Testis (tissue), 5 donors: ENCODE results near the gene SIRT6. TPM values are rescaled to one million over a fixed set of nuclear protein-coding genes. Genes with fewer than 3 reads are reported as not detected.
A peak's percentile ranks its signal among the peaks of the same experiment; 100 is the strongest.
"Not testable (repeated sequence)": the region's sequence is repeated elsewhere in the genome, so short reads cannot be mapped to it uniquely, and the experiment has no call there.

ENCODE experiments used
- DNase-seq: peaks from one replicate; pipeline ENCODE4 v3.0.0-alpha.2; 2019
- H3K27ac ChIP-seq, 2 donors: fragments of 200-600 bp; sonication (generic); one replicate each; pipeline ENCODE4 v1.5.1; 2019
- H3K27me3 ChIP-seq: fragments of 200-600 bp; sonication (generic); one replicate; pipeline ENCODE4 v1.5.1; 2019
- H3K36me3 ChIP-seq: fragments of 200-600 bp; sonication (generic); one replicate; pipeline ENCODE4 v1.5.1; 2017; ENCODE audit warnings: low read depth; ENCODE audit errors: missing control alignments
- H3K4me1 ChIP-seq: fragments of 200-600 bp; sonication (generic); one replicate; pipeline ENCODE4 v1.5.1; 2019
- H3K4me3 ChIP-seq, 2 donors: fragments of 200-600 bp; sonication (generic); one replicate each; pipeline ENCODE4 v1.5.1; 2017 to 2019
- H3K9me3 ChIP-seq: fragments of 200-600 bp; sonication (generic); one replicate; pipeline ENCODE4 v1.5.1; 2017
- CTCF ChIP-seq, 3 experiments: fragments of 450-650 bp in 2 of 3; fragments of 200-600 bp in 1 of 3; sonication (generic) in 1 of 3; IDR thresholded peaks; one replicate each; pipeline ENCODE4 v1.5.1; 2016 to 2019; ENCODE audit warnings: antibody characterized with exemption in 3 of 3, mild to moderate bottlenecking in 2 of 3, moderate library complexity in 1 of 3
- POLR2A ChIP-seq: fragments of 450-650 bp; IDR thresholded peaks from one replicate; pipeline ENCODE4 v1.6.1; 2017; ENCODE audit warnings: antibody characterized with exemption, mild to moderate bottlenecking, moderate library complexity
- whole genome bisulfite sequencing, 2 donors: methylation state at CpG; one replicate each; pipeline ENCODE4 v1.1.5; 2018; 5-methylcytosine and 5-hydroxymethylcytosine counted together
- intact Hi-C: fragments of 100-400 bp; cut with DNase I; formaldehyde crosslinking; loops from one replicate; pipeline ENCODE4 v1.15.1; 2023; ENCODE audit warnings: low total_unique reads
- long read RNA-seq, 2 donors: transcript quantifications; one replicate each; lab custom pipeline, GENCODE V29; 2026
- polyA plus RNA-seq: library from polyadenylated mRNA; stranded (reverse); fragments of 350-450 nt; fragmentation: Illumina TruSeq; extraction: RNeasy Lipid Tissue Mini Kit (QIAGEN cat#74804); gene quantifications from one replicate; pipeline ENCODE4 v1.2.3, GENCODE V29; 2014; ENCODE audit warnings: low read depth, low replicate concordance; ENCODE audit not compliant: insufficient read depth
- total RNA-seq, 2 donors: library from RNA; depleted of rRNA; stranded (reverse); fragments of >200 nt; gene quantifications; one replicate each; pipeline ENCODE4 v1.2.3, GENCODE V29; 2016

Gene SIRT6
- 10 to 100 TPM; 22.0 to 29.2 TPM for total RNA-seq
- 14.7 TPM for polyA plus RNA-seq
- long read RNA-seq, donor 1, transcript SIRT6-202 (8 exons, 1,641 nt): major isoform, 8 of 10 reads
- long read RNA-seq, donor 1, partial matches to known transcripts: 0 of 10 reads
- long read RNA-seq, donor 1, other reads (novel, unspliced or antisense): 0 of 10 reads
- long read RNA-seq, donor 2, partial matches to known transcripts: 5 of 9 reads
- long read RNA-seq, donor 2, other reads (novel, unspliced or antisense): 0 of 9 reads

- no peaks in the 10 kb centered on the region for H3K9me3 ChIP-seq
- 0 to 1% methylated on average over 19 to 56 of the region's 58 CpGs for WGBS, 2 donors
- H3K27ac ChIP-seq: no peak within 1 kb of the TSS
- TF ChIP-seq POLR2A: peak; percentile 3
- TF ChIP-seq CTCF (IDR thresholded peaks at IDR 0.05): no peak
- no peaks in the 10 kb centered on the region for H3K27me3 ChIP-seq
- peak within 1 kb of the TSS; percentile 73 to 94 for H3K4me3 ChIP-seq
- intact Hi-C loops: no loop called here
- H3K36me3 ChIP-seq: no peaks in the 10 kb centered on the region
- H3K4me1 ChIP-seq: peaks cover 9% of the 10 kb centered on the region
- peak; percentile 96 for DNase-seq
Observed at GRCh38 chr19:4182084-4182810, at the start of gene SIRT6, which contains the start of gene ANKRD24. Gene SIRT6, minus strand, starts transcription at chr19:4182563. Its CDS starts 24 bp downstream, at chr19:4182539. Gene ANKRD24, plus strand, starts transcription at chr19:4182689. Its CDS starts 3,737 bp downstream, at chr19:4186426.

- DNase-seq, intact Hi-C loops, H3K27ac ChIP-seq, H3K4me3 ChIP-seq, H3K27me3 ChIP-seq, H3K9me3 ChIP-seq, H3K4me1 ChIP-seq, H3K36me3 ChIP-seq: not testable (repeated sequence)
- WGBS, 2 donors: 69 to 84% methylated on average over 5 of the region's 5 CpGs
Observed at GRCh38 chr19:4232139-4232538, 49.8 kb upstream of the SIRT6 start.

- H3K4me1 ChIP-seq, H3K27ac ChIP-seq, H3K36me3 ChIP-seq, DNase-seq, H3K9me3 ChIP-seq, H3K27me3 ChIP-seq, intact Hi-C loops, H3K4me3 ChIP-seq: not testable (repeated sequence)
- WGBS, 2 donors: 88 to 96% methylated on average over 6 of the region's 6 CpGs
Observed at GRCh38 chr19:4231521-4231920, 49.2 kb upstream of the SIRT6 start.

GRCh38 chr19:4230237-4230636 is 47.9 kb upstream of the SIRT6 start:
- H3K4me1 ChIP-seq, DNase-seq, H3K27ac ChIP-seq, H3K27me3 ChIP-seq, H3K36me3 ChIP-seq, H3K9me3 ChIP-seq, H3K4me3 ChIP-seq, intact Hi-C loops: not testable (repeated sequence)
- WGBS, 2 donors: 94 to 98% methylated on average over 6 of the region's 6 CpGs

GRCh38 chr19:4229179-4229931 is 47.0 kb upstream of the SIRT6 start, which contains the start of gene EBI3:
Gene EBI3, plus strand, starts transcription at chr19:4229523. Its CDS starts 28 bp downstream, at chr19:4229551.
- H3K27me3 ChIP-seq: no peaks in the 10 kb centered on the region
- H3K36me3 ChIP-seq: no peaks in the 10 kb centered on the region
- peak; percentile 23 for DNase-seq
- intact Hi-C loops: no loop called here
- H3K9me3 ChIP-seq: no peaks in the 10 kb centered on the region
- H3K4me1 ChIP-seq: peaks cover 6% of the 10 kb centered on the region
- H3K4me3 ChIP-seq: no peak within 1 kb of the TSS
- no peak within 1 kb of the TSS for H3K27ac ChIP-seq
- WGBS, 2 donors: 26 to 28% methylated on average over 18 to 19 of the region's 19 CpGs
- no peak for TF ChIP-seq CTCF (IDR thresholded peaks at IDR 0.05)
- no peak for TF ChIP-seq POLR2A

- Histone ChIP-seq H3K4me3 (no peak overlapping the region), H3K27me3 (no peaks in the 10 kb centered on the region), H3K4me1 (peaks cover 6% of the 10 kb centered on the region), H3K9me3 (no peaks in the 10 kb centered on the region), H3K27ac (no peak overlapping the region), H3K36me3 (no peaks in the 10 kb centered on the region)
- DNase-seq: no peak
- 77 to 86% methylated on average over 2 of the region's 2 CpGs for WGBS, 2 donors
- intact Hi-C loops: no loop called here
- no peak for TF ChIP-seq POLR2A
- no peak for TF ChIP-seq CTCF (IDR thresholded peaks at IDR 0.05)
Observed at GRCh38 chr19:4228765-4229178, 46.4 kb upstream of the SIRT6 start.
